RKO (cell line): ENCODE data around the gene HSPBP1.

Experiments used
- DNase-seq: peaks from one replicate; pipeline ENCODE4 v3.0.0-alpha.2; 2016; ENCODE audit warnings: low spot score

Gene HSPBP1

GRCh38 chr19:55213547-55213946 lies 66.4 kb downstream of the HSPBP1 start:
- DNase-seq: no peak

GRCh38 chr19:55212447-55212846 lies 67.5 kb downstream of the HSPBP1 start:
- DNase-seq: peak; percentile 86
